Esophagus mucosa (tissue), 1 donor: Measurements from ENCODE around the gene ATP10A. TPM values are rescaled to one million over a fixed set of nuclear protein-coding genes. Genes with fewer than 3 reads are reported as not detected.
A peak's percentile ranks its signal among the peaks of the same experiment; 100 is the strongest.
"Not testable (repeated sequence)": the region's sequence is repeated elsewhere in the genome, so short reads cannot be mapped to it uniquely, and the experiment has no call there.

Experiments used
- ATAC-seq: fragments of 200-7000 bp; cut with Tn5 transposase; one replicate; pipeline ENCODE4 v1.9.1; 2020
- total RNA-seq: library from RNA; stranded (reverse); gene quantifications from one replicate; pipeline ENCODE4 v1.2.4, GENCODE V29; 2023
- donor health status: DM: yes; HTN: yes; CAD: no.

The ATP10A gene
- total RNA-seq, 1 donor from 2014 or later: 0.44 TPM

GRCh38 chr15:25790000-25790660 is 73.0 kb downstream of the ATP10A start:
- ATAC-seq: no peak

DNA sequence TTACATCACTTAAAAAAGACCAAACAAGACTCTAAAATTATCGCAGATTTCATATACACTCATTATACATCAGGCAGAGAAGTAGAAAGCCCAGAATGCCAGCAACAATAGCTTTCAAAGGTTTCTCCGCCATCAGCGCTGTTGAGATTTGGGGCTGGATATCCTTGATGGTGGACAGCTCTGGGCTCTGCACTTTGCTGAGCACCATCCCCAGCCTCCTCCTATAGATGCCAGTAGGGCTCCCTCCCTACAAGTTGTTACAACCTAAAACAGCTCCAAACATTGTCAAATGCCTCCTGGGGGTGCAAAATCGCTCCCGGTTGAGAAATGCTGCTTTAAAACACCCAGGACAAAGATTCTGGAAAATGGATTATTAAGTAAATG is 73.5 kb downstream of the ATP10A start:
- ATAC-seq: no peak

DNA sequence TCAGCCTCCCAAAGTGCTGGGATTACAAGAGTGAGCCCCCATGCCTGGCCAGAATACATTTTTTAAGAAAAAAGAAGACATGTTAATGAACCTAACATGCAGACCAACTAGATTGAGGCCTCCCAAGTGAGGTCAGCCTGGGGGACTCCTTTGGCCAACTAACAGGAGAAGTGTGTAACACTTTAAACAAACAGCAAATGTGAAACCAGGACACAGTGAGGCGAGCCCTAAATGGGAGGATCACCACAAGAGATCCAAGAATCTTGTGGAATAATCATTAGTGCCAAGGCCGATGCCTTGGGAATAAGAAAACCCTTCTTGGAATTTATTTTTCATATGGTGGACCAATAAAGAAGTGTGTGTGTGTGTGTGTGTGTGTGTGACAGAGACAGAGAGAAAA is 73.9 kb downstream of the ATP10A start:
- no peak for ATAC-seq

DNA sequence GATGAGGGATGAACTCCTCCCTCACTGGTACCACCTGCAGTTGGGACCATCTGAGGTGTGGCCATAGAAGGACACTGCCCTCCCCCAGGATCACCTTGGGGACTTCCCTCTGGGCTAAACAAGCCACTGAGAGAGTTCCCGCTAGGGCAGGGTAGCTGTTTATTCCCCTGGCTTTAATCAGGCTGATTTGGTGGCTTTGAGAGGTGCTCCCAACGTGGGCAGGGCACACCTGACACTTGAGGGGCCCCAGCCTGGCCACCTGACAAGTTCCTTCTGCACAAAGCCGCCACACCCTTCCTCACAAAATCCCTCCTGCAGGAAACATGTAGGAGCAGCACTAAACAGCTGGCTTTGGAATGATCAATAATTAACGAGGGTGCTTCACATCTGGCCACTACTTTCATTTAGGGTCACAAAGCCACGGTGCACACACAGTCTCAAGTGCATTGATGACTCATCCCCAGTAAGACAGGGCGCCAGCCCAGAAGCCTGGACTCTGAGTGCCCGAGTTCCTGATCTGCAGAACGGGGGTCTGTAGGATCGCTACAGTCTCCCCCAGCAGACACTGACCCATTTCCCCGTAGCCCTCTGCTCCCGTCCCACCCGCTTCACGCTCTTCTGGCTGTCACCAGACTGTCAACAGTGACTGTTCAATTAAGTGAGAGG is 75.1 kb downstream of the ATP10A start:
- ATAC-seq: no peak

- no peak for ATAC-seq
These were observed 75.7 kb downstream of the ATP10A start for GRCh38 chr15:25787381-25787780.

- ATAC-seq: no peak
These were observed 77.1 kb downstream of the ATP10A start for GRCh38 chr15:25786040-25786439.

- ATAC-seq: no peak
These were observed 77.5 kb downstream of the ATP10A start for GRCh38 chr15:25785641-25786025.

DNA sequence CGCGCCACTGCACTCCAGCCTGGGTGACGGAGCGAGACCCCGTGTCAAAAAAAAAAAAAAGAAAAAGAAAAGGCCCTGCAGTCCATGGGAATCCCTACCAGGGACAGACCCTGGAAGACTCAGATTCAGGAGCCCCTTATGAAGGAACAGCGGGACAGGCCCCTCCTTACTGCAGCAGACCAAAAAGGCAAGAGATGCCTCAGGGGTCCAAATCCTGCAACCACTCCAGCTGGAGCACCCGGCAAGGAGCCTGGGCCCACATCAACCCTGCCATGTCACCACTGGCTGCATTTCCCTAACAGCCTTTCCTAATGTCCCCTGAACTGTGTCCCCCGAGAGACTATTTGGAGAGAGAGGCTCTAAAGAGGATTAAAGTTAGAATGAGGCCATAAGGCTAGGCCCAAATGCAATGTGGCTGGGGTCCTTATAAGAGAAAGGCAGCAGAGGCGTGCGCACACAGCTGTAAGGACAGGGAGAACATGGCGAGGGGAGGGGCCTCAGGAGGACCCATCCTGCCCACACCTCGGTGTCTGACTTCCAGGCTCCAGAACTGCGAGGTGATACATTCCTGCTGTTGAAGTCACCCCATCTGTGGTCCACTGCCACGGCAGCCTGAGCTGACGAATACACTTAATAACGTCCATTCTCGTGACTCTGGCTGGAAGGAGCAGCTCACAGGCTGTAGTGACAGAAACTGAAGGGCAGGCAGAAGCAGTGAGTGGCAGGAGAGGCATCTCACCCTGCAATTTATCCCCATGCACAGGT is 78.1 kb downstream of the ATP10A start:
- no peak for ATAC-seq

GRCh38 chr15:25783607-25784540 is 79.3 kb downstream of the ATP10A start:
- ATAC-seq: no peak

DNA sequence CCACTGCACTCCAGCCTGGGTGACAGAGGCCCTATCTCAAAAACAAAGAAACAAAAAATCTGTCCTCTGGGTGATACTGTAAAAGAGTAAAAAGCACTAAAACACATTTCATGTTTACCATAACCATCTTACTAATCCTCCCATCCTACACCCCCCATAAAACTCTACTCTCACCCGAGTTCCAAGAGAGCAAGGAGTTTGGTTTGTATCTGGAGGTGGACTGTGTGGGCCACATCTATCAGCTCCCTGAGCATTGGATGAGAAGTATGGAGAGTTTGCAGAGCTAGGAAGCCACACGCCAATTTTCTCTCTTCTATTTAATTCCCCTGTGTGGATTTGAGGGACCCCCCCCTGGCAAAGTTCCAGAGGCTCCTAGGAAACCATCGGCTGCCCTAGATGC is 80.0 kb downstream of the ATP10A start:
- no peak for ATAC-seq

DNA sequence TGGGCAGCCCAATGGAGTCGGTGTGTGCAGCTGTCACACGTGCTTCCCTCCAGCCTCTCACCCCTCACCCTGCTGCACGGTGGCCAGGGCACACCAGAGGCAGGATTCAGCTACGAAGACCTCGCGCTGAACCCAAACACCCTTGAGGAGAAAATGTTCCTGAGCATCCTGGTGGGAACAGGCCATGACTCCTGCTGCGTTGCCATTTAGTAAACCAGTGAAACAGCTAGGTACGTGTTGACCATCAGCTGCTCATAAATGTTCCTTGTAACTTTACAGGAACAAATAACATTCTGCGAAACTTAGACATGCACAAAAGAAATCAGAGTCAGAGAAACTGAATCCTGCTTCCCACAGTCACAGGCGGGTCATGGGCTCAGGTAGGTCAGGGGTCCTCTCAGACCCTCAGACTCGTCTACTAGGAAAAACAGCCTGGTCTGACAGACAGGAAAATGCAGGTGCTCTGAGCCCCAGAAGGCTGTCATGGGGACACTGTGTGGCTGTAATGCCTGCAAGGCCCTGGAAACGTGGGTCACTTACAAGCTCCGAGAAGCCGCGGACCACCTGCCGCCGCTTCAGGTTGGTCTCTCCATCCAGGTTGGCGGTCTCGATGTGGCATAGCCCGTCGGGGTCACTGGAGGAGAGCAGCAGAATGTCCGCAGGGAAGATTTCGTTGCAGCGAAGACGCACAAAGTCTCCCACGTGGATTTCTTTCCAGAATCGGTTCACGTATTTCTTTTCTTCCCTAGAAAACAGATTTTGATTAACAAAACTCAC is 82.5 kb downstream of the ATP10A start:
- no peak for ATAC-seq

DNA sequence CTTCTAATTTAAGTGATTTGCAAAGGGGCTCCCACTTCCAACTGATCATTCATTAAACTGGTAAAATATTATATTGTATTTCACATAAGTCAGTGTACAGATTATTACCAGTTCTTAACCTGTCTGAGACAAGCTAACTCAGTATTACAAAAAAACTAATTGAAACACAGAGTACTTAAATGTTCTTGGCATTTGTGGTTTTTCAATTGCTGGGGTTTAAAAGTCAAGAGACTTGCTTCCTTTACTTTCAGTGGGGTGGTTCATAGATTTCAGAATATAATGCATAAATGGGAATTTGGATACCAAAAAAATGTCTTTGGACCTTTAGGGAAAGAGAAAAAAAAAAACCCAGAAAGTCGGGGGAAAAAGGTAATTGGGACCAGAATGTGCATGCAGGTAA is 85.0 kb downstream of the ATP10A start:
- no peak for ATAC-seq

DNA sequence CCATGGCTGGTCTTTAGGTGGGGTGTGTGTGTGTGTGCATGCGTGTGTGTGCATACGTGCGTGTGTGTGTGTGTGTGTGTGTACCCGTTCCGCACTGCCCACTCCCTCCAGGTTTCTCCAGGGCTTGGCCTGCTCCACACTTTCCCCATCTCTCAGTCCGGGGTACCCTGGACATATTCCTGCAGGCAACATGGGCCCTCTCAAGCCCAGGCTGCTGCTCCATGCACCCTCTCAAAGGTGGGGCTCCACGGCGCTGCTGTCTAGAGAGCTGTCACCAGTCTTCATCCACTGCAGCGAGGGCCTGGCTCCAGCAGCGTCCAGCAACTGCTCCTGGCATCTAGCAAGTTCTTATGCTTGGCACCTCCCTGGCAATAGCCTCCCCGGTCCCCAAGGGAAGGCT is 86.1 kb downstream of the ATP10A start:
- ATAC-seq: no peak

- ATAC-seq: no peak
These were observed 86.9 kb downstream of the ATP10A start for GRCh38 chr15:25776071-25776746.

- ATAC-seq: peak; percentile 70
These were observed 87.7 kb downstream of the ATP10A start for GRCh38 chr15:25775317-25775912.

DNA sequence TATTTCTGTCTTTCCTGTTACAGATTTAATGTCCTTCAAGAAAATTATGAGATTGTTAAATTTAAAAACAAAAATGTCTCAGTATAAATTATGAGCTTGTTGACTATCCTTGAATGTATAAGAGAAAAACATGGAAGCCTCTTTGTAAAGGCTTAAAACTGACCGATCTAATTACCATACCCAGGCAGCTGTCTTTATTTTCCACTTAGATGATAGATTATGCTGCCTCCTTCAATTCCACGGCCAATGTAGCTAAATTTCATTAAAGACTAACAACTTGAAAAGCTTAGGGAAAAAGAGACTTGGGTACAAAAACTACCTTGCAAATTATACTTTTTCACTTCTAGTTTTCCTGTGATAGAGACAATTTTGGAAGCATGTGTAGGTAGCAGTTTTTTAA is 88.3 kb downstream of the ATP10A start:
- ATAC-seq: no peak

- ATAC-seq: no peak
These were observed 89.9 kb downstream of the ATP10A start for GRCh38 chr15:25773248-25773647.

GRCh38 chr15:25772500-25772899 is 90.6 kb downstream of the ATP10A start:
- no peak for ATAC-seq

DNA sequence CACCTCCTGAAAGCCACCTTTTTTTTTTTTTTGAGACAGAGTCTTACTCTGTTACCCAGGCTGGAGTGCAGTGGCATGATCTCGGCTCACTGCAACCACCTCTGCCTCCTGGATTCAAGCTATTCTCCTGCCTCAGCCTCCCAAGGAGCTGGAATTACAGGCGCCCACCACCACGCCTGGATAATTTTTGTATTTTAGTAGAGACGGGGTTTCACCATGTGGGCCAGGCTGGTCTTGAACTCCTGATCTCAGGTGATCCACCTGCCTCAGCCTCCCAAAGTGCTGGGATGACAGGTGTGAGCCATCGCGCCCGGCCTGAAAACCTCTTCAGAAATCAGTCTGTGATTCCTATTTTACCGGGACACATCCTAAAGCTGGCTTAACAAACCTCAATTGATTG is 91.4 kb downstream of the ATP10A start:
- ATAC-seq: not testable (repeated sequence)

- ATAC-seq: no peak
These were observed 91.8 kb downstream of the ATP10A start for GRCh38 chr15:25771338-25771706.
